HL-60 (cell line): Measurements from ENCODE around the gene LRP5.
"Not testable (repeated sequence)": the region's sequence is repeated elsewhere in the genome, so short reads cannot be mapped to it uniquely, and the experiment has no call there.

ENCODE experiments used
- POLR2AphosphoS5 ChIP-seq: IDR thresholded peaks from 2 replicates; pipeline ENCODE4 v1.6.1; 2012; ENCODE audit warnings: low read depth
- TF ChIP-seq, protein P1 (sequence below): IDR thresholded peaks from 2 replicates; pipeline ENCODE4 v1.6.1; 2012; ENCODE audit warnings: low read depth; ENCODE audit not compliant: insufficient replicate concordance
- TF ChIP-seq, protein P2 (sequence below): IDR thresholded peaks from one replicate; pipeline ENCODE4 v1.5.1; 2011; ENCODE audit warnings: low read length, control low read depth, inconsistent platforms; ENCODE audit not compliant: insufficient read depth

DNA sequence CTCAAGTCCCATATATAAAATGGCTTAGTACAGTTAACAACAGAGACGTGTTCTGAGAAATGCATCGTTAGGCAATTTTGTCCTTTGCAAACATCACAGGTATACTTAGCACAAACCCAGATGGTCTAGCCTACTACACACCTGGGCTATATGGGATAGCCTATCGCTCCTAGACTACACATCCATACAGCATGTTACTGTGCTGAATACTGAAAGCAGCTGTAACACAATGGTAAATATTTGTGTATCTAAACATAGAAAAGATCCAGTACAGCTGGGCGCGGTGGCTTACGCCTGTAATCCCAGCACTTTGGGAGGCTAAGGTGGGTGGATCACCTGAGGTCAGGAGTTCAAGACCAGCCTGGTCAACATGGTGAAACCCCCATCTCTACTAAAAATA, 145.9 kb downstream of the LRP5 start:
- TF ChIP-seq, protein P1, sequence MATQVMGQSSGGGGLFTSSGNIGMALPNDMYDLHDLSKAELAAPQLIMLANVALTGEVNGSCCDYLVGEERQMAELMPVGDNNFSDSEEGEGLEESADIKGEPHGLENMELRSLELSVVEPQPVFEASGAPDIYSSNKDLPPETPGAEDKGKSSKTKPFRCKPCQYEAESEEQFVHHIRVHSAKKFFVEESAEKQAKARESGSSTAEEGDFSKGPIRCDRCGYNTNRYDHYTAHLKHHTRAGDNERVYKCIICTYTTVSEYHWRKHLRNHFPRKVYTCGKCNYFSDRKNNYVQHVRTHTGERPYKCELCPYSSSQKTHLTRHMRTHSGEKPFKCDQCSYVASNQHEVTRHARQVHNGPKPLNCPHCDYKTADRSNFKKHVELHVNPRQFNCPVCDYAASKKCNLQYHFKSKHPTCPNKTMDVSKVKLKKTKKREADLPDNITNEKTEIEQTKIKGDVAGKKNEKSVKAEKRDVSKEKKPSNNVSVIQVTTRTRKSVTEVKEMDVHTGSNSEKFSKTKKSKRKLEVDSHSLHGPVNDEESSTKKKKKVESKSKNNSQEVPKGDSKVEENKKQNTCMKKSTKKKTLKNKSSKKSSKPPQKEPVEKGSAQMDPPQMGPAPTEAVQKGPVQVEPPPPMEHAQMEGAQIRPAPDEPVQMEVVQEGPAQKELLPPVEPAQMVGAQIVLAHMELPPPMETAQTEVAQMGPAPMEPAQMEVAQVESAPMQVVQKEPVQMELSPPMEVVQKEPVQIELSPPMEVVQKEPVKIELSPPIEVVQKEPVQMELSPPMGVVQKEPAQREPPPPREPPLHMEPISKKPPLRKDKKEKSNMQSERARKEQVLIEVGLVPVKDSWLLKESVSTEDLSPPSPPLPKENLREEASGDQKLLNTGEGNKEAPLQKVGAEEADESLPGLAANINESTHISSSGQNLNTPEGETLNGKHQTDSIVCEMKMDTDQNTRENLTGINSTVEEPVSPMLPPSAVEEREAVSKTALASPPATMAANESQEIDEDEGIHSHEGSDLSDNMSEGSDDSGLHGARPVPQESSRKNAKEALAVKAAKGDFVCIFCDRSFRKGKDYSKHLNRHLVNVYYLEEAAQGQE, result not testable (repeated sequence)
- not testable (repeated sequence) for TF ChIP-seq POLR2AphosphoS5
- TF ChIP-seq, protein P2, sequence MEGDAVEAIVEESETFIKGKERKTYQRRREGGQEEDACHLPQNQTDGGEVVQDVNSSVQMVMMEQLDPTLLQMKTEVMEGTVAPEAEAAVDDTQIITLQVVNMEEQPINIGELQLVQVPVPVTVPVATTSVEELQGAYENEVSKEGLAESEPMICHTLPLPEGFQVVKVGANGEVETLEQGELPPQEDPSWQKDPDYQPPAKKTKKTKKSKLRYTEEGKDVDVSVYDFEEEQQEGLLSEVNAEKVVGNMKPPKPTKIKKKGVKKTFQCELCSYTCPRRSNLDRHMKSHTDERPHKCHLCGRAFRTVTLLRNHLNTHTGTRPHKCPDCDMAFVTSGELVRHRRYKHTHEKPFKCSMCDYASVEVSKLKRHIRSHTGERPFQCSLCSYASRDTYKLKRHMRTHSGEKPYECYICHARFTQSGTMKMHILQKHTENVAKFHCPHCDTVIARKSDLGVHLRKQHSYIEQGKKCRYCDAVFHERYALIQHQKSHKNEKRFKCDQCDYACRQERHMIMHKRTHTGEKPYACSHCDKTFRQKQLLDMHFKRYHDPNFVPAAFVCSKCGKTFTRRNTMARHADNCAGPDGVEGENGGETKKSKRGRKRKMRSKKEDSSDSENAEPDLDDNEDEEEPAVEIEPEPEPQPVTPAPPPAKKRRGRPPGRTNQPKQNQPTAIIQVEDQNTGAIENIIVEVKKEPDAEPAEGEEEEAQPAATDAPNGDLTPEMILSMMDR, result not testable (repeated sequence)
